GM18505 (cell line): Measurements from ENCODE around the gene MYOCD.
A peak's percentile ranks its signal among the peaks of the same experiment; 100 is the strongest.

Experiments
- ATAC-seq: cut with Tn5 transposase; IDR thresholded peaks from one replicate; pipeline ENCODE4 v1.9.1; 2021; ENCODE audit not compliant: unreplicated experiment
- POLR2A ChIP-seq: IDR thresholded peaks from 4 replicates; pipeline ENCODE4 v1.6.1; 2011; ENCODE audit warnings: borderline replicate concordance; ENCODE audit not compliant: insufficient read depth, insufficient read length; ENCODE audit errors: extremely low read depth

MYOCD gene

GRCh38 chr17:12815642-12816141 is 150.0 kb downstream of the MYOCD start:
- ATAC-seq: peak; percentile 100
- TF ChIP-seq POLR2A: no peak
